BJ (cell line): ENCODE measurements around the gene KCNK3. TPM values are rescaled to one million over a fixed set of nuclear protein-coding genes. Genes with fewer than 3 reads are reported as not detected.
A peak's percentile ranks its signal among the peaks of the same experiment; 100 is the strongest.

Experiments
- CTCF ChIA-PET: fragments of 350-600 bp; formaldehyde crosslinking; extraction: SDS; loops from one replicate; lab custom pipeline; 2021; ENCODE audit warnings: antibody characterized with exemption, inconsistent platforms; lab: Yijun Ruan, JAX
- POLR2A ChIA-PET: fragments of 300-600 bp; sonication (Branson Sonifier 250); formaldehyde crosslinking; extraction: SDS; loops from one replicate; lab custom pipeline; 2021; ENCODE audit warnings: antibody characterized with exemption; lab: Charles Lee
- DNase-seq: peaks from one replicate; pipeline ENCODE4 v3.0.0-alpha.2; 2011; ENCODE audit warnings: low read depth
- H3K27me3 ChIP-seq: 2 replicates; pipeline ENCODE4 v1.6.0; 2011; ENCODE audit warnings: low read length; ENCODE audit not compliant: control insufficient read depth, insufficient read depth
- H3K36me3 ChIP-seq: 2 replicates; pipeline ENCODE4 v1.5.1; 2011; ENCODE audit warnings: low read length; ENCODE audit not compliant: control insufficient read depth, insufficient read depth
- H3K4me3 ChIP-seq: 2 replicates; pipeline ENCODE4 v1.5.1; 2011; ENCODE audit warnings: low read depth, mild to moderate bottlenecking, control low read depth, low read length
- polyA plus RNA-seq: library from polyadenylated mRNA; depleted of rRNA; stranded (reverse); fragments of >200 nt; gene quantifications from 2 replicates; pipeline ENCODE4 v1.2.3, GENCODE V29; 2011
- TF ChIP-seq, protein P1 (sequence below): IDR thresholded peaks from 2 replicates; pipeline ENCODE4 v1.5.1; 2011; ENCODE audit warnings: low read depth, mild to moderate bottlenecking, control low read depth, inconsistent platforms, low read length, moderate library complexity; ENCODE audit not compliant: insufficient read depth

The KCNK3 gene
- polyA plus RNA-seq, 1 experiment, result 0.22 TPM

- no peaks in the 10 kb centered on the region for H3K36me3 ChIP-seq
- ChIA-PET POLR2A (no interaction called here), CTCF (interaction anchor here (1.7 to 6.4 kb wide), 2 partner anchors 14 to 18 kb away, joined by 3 to 30 read pairs; no protein-coding TSS in a partner anchor)
- peaks cover 4% of the 10 kb centered on the region for H3K27me3 ChIP-seq
- no peak for DNase-seq
- TF ChIP-seq, protein P1, sequence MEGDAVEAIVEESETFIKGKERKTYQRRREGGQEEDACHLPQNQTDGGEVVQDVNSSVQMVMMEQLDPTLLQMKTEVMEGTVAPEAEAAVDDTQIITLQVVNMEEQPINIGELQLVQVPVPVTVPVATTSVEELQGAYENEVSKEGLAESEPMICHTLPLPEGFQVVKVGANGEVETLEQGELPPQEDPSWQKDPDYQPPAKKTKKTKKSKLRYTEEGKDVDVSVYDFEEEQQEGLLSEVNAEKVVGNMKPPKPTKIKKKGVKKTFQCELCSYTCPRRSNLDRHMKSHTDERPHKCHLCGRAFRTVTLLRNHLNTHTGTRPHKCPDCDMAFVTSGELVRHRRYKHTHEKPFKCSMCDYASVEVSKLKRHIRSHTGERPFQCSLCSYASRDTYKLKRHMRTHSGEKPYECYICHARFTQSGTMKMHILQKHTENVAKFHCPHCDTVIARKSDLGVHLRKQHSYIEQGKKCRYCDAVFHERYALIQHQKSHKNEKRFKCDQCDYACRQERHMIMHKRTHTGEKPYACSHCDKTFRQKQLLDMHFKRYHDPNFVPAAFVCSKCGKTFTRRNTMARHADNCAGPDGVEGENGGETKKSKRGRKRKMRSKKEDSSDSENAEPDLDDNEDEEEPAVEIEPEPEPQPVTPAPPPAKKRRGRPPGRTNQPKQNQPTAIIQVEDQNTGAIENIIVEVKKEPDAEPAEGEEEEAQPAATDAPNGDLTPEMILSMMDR, result peak; percentile 38
- no peak overlapping the region for H3K4me3 ChIP-seq
Measured at GRCh38 chr2:26727641-26728561, 35.4 kb downstream of the KCNK3 start.

DNA sequence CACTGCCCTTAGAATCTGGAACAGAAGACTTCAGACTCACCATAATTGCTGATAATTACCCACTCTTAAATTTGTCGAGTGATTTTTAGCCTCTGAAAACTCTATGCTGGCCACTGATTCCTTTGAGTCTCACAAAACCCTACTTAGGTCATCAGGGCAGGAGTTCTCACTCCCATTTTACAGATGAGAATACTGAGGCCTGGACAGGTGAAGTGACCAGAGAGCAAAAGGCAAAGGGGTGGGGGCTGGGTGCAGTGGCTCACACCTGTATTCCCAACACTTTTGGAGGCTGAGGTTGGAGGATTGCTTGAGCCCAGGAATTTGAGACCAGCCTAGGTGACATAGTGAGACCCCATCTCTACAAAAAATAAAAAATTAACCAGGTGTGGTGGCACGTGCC, 36.8 kb downstream of the KCNK3 start:
- Histone ChIP-seq H3K27me3 (peaks cover 4% of the 10 kb centered on the region), H3K36me3 (no peaks in the 10 kb centered on the region), H3K4me3 (no peak overlapping the region)
- DNase-seq, result no peak
- TF ChIP-seq, protein P1, result no peak
- POLR2A ChIA-PET, result no interaction called here
- CTCF ChIA-PET, result interaction anchor here (1.7 to 6.4 kb wide), 2 partner anchors 13 to 17 kb away, joined by 3 to 30 read pairs; no protein-coding TSS in a partner anchor

DNA sequence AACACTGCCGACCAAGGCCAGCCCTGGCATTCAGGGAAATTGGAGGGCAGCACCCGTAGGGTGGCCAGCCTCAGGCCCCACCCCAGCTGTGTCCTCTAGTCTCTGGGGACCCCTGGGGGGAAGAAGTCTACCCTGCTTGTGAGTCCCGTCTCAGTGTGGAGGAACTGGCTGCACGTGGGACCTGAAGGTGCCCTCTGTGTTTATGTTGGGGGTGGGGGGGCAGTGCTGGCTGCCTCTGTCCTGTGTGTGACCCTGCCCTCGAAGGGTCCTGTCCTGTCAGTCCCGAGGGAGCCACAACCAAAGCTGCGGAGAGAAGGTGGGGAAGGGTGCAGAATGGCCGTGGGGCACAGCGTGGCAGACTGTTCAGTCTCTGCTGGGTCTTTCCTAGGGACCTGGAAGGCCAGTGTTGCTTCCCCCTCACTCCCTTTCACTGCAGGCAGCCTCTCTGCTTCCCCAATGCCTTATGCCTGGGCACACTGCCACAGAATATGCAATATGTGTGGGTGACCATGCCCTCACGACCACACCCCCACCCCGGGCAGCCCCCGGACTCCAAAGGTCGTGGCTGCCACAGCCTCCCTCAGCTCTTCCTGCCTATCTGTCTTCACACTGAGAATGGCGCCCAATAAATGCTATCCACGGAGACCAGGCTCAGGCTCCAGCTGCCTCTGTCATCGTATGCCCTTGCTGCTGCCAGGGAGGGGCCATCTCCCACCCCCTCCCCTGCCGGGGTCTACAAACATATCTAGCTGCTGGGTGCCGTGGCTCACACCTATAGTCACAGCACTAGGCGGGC, 38.2 kb downstream of the KCNK3 start:
- CTCF ChIA-PET, result interaction anchor here (1.4 to 6.4 kb wide), 2 partner anchors 11 to 15 kb away, joined by 3 to 30 read pairs; no protein-coding TSS in a partner anchor

GRCh38 chr2:26731714-26732113, 39.2 kb downstream of the KCNK3 start:
- no peak for DNase-seq
- TF ChIP-seq, protein P1, result no peak
- peaks cover 4% of the 10 kb centered on the region for H3K27me3 ChIP-seq
- POLR2A ChIA-PET, result no interaction called here
- no peaks in the 10 kb centered on the region for H3K36me3 ChIP-seq
- no peak overlapping the region for H3K4me3 ChIP-seq
- CTCF ChIA-PET, result interaction anchor here (1.0 to 6.4 kb wide), 3 partner anchors 10 to 14 kb away, joined by 3 to 30 read pairs (median 3); no protein-coding TSS in a partner anchor

More for the DNA sequence above, 38.2 kb downstream of the KCNK3 start:
- no peaks in the 10 kb centered on the region for H3K36me3 ChIP-seq
- POLR2A ChIA-PET, result no interaction called here
- H3K4me3 ChIP-seq, result no peak overlapping the region
- no peak for DNase-seq
- TF ChIP-seq, protein P1, result no peak
- H3K27me3 ChIP-seq, result peaks cover 4% of the 10 kb centered on the region
